ENCODE results near the gene LEKR1.

Gene LEKR1

GRCh38 chr3:156919818-156920217 lies 93.7 kb downstream of the LEKR1 start:
- ATAC-seq: no peak
- no peak for TF ChIP-seq ZFP30 (CRISPR knock-in tag; IDR thresholded peaks at IDR 0.05)

GRCh38 chr3:156920399-156920798 lies 94.2 kb downstream of the LEKR1 start:
- TF ChIP-seq ZC3H10 (CRISPR knock-in tag; IDR thresholded peaks at IDR 0.05) (no peak), CSRNP3 (CRISPR knock-in tag; IDR thresholded peaks at IDR 0.05) (no peak), ZFP3 (CRISPR knock-in tag; IDR thresholded peaks at IDR 0.05) (no peak), PPARA (CRISPR knock-in tag; IDR thresholded peaks at IDR 0.05; ENCODE audit: borderline replicate concordance) (no peak), OSR1 (CRISPR knock-in tag; IDR thresholded peaks at IDR 0.05) (no peak), GLIS3 (CRISPR knock-in tag; IDR thresholded peaks at IDR 0.05) (no peak), PATZ1 (CRISPR knock-in tag; IDR thresholded peaks at IDR 0.05; ENCODE audit: borderline replicate concordance) (no peak), POU6F1 (CRISPR knock-in tag; IDR thresholded peaks at IDR 0.05; ENCODE audit: borderline replicate concordance, low read depth) (no peak), TCF4 (CRISPR knock-in tag; IDR thresholded peaks at IDR 0.05; ENCODE audit: borderline replicate concordance) (no peak), ZFP30 (CRISPR knock-in tag; IDR thresholded peaks at IDR 0.05) (no peak), ZNF565 (CRISPR knock-in tag; conservative IDR thresholded peaks at IDR 0.05; ENCODE audit: low read depth) (no peak), CREB5 (CRISPR knock-in tag; IDR thresholded peaks at IDR 0.05; ENCODE audit: low read depth) (no peak)
- no peak for ATAC-seq

GRCh38 chr3:156923349-156923748 lies 97.2 kb downstream of the LEKR1 start:
- TF ChIP-seq TOX (CRISPR knock-in tag; IDR thresholded peaks at IDR 0.05; ENCODE audit: borderline replicate concordance) (no peak), ZNF8 (CRISPR knock-in tag; IDR thresholded peaks at IDR 0.05) (peak; percentile 97)
- ATAC-seq: no peak

GRCh38 chr3:156938724-156939123 lies 112.6 kb downstream of the LEKR1 start:
- no peak for TF ChIP-seq ZFP3 (CRISPR knock-in tag; IDR thresholded peaks at IDR 0.05)
- no peak for TF ChIP-seq CREB5 (CRISPR knock-in tag; IDR thresholded peaks at IDR 0.05; ENCODE audit: low read depth)
- no peak for TF ChIP-seq SNAI2 (CRISPR knock-in tag; IDR thresholded peaks at IDR 0.05)
- TF ChIP-seq TOX (CRISPR knock-in tag; IDR thresholded peaks at IDR 0.05; ENCODE audit: borderline replicate concordance): no peak
- no peak for TF ChIP-seq ARNTL (CRISPR knock-in tag; IDR thresholded peaks at IDR 0.05; ENCODE audit: borderline replicate concordance, low read depth)
- TF ChIP-seq ZNF8 (CRISPR knock-in tag; IDR thresholded peaks at IDR 0.05): no peak
- no peak for TF ChIP-seq ZNF70 (CRISPR knock-in tag; IDR thresholded peaks at IDR 0.05)
- no peak for TF ChIP-seq PPARA (CRISPR knock-in tag; IDR thresholded peaks at IDR 0.05; ENCODE audit: borderline replicate concordance)
- TF ChIP-seq ISL1 (CRISPR knock-in tag; IDR thresholded peaks at IDR 0.05): no peak
- TF ChIP-seq OSR1 (CRISPR knock-in tag; IDR thresholded peaks at IDR 0.05): no peak
- no peak for TF ChIP-seq GLIS3 (CRISPR knock-in tag; IDR thresholded peaks at IDR 0.05)
- no peak for TF ChIP-seq POU6F1 (CRISPR knock-in tag; IDR thresholded peaks at IDR 0.05; ENCODE audit: borderline replicate concordance, low read depth)
- no peak for TF ChIP-seq BACH2 (CRISPR knock-in tag; IDR thresholded peaks at IDR 0.05; ENCODE audit: borderline replicate concordance)
- no peak for TF ChIP-seq ZC3H10 (CRISPR knock-in tag; IDR thresholded peaks at IDR 0.05)
- ATAC-seq: no peak
